ENCODE data around the gene NDFIP2. TPM values are rescaled to one million over a fixed set of nuclear protein-coding genes. Genes with fewer than 3 reads are reported as not detected.

Gene NDFIP2, protein sequence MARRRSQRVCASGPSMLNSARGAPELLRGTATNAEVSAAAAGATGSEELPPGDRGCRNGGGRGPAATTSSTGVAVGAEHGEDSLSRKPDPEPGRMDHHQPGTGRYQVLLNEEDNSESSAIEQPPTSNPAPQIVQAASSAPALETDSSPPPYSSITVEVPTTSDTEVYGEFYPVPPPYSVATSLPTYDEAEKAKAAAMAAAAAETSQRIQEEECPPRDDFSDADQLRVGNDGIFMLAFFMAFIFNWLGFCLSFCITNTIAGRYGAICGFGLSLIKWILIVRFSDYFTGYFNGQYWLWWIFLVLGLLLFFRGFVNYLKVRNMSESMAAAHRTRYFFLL
- 21.6 and 42.0 TPM in 2 replicates for total RNA-seq

GRCh38 chr13:79480954-79481684 lies at the start of gene NDFIP2:
NDFIP2 (plus strand) TSS chr13:79481155; CDS start chr13:79481204, 49 bp downstream.

Other genes with a start within 250 kb of the NDFIP2 start
- gene RBM26, start 74.9 kb upstream of the NDFIP2 start, total RNA-seq: 15.5 and 16.7 TPM in 2 replicates

Data from pericardium fibroblast (primary cell).